Astrocyte (in vitro differentiated cells and primary cell): ENCODE data around the gene RELN.

ENCODE experiments used
- CTCF ChIP-seq: IDR thresholded peaks from 2 replicates; pipeline ENCODE4 v1.5.1; 2011; ENCODE audit warnings: low read depth, mild to moderate bottlenecking, inconsistent platforms, low read length, moderate library complexity; ENCODE audit not compliant: insufficient read depth
- EZH2 ChIP-seq: IDR thresholded peaks from 2 replicates; pipeline ENCODE4 v1.6.1; 2012; ENCODE audit warnings: mild to moderate bottlenecking, low read length, inconsistent platforms; ENCODE audit not compliant: insufficient read depth

- TF ChIP-seq CTCF: no peak
- TF ChIP-seq EZH2: no peak
Observed at GRCh38 chr7:103951311-103951710, 38.1 kb downstream of the RELN start.
